GM12875 (cell line): ENCODE measurements around the gene RABL2A.
"Not testable (repeated sequence)": the region's sequence is repeated elsewhere in the genome, so short reads cannot be mapped to it uniquely, and the experiment has no call there.

Experiments
- H3K4me3 ChIP-seq: one replicate; pipeline ENCODE4 v1.5.1; 2011; ENCODE audit warnings: low read depth, low read length, control low read depth
- CTCF ChIP-seq: IDR thresholded peaks from 2 replicates; pipeline ENCODE4 v1.5.1; 2011; ENCODE audit warnings: low read depth, mild to moderate bottlenecking, control low read depth, inconsistent platforms, low read length, moderate library complexity, borderline replicate concordance; ENCODE audit not compliant: insufficient read depth

Gene RABL2A

DNA sequence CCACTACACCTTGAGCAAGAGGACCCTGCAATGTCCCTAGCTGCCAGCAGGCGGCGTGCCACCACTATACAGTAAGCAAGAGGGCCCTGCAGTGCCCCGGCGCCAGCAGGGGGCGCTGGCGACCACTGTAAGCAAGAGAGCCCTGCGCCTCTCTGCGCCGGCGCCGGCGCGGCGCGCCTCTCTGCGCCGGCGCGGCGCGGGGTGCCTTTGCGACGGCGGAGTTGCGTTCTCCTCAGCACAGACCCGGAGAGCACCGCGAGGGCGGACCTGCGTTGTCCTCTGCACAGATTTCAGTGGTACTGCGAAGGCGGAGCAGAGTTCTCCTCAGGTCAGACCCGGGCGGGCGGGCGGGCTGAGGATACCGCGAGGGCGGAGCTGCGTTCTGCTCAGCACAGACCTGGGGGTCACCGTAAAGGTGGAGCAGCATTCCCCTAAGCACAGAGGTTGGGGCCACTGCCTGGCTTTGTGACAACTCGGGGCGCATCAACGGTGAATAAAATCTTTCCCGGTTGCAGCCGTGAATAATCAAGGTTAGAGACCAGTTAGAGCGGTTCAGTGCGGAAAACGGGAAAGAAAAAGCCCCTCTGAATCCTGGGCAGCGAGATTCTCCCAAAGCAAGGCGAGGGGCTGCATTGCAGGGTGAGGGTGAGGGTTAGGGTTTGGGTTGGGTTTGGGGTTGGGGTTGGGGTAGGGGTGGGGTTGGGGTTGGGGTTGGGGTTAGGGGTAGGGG, 24.9 kb upstream of the RABL2A start:
- TF ChIP-seq CTCF = peak; percentile 79
- H3K4me3 ChIP-seq = peak overlapping the region; percentile 66

DNA sequence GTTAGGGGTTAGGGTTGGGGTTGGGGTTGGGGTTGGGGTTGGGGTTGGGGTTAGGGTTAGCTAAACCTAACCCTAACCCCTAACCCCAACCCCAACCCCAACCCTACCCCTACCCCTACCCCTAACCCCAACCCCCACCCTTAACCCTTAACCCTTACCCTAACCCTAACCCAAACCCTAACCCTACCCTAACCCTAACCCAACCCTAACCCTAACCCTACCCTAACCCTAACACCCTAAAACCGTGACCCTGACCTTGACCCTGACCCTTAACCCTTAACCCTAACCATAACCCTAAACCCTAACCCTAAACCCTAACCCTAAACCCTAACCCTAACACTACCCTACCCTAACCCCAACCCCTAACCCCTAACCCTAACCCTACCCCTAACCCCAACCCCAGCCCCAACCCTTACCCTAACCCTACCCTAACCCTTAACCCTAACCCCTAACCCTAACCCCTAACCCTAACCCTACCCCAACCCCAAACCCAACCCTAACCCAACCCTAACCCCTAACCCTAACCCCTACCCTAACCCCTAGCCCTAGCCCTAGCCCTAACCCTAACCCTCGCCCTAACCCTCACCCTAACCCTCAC, 24.1 kb upstream of the RABL2A start:
- peak overlapping the region; percentile 52 for H3K4me3 ChIP-seq

DNA sequence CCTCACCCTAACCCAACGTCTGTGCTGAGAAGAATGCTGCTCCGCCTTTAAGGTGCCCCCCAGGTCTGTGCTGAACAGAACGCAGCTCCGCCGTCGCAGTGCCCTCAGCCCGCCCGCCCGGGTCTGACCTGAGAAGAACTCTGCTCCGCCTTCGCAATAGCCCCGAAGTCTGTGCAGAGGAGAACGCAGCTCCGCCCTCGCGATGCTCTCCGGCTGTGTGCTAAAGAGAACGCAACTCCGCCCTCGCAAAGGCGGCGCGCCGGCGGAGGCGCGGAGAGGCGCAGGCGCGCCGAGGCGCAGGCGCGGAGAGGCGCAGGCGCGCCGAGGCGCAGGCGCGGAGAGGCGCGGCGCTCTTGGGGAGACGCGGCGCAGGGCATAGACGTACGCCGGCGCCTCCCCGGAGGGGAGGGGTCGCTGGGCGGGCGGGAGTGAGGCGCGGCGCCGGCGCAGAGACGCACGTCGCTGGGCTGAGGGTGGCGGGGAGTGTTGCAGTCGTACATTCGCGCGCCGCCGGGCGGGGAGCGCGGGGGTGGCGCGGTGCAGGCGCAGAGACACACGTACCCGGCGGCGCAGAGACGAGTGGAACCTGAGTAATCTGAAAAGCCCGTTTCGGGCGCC, 23.5 kb upstream of the RABL2A start:
- H3K4me3 ChIP-seq = peak overlapping the region; percentile 66

More for the DNA sequence above, 24.1 kb upstream of the RABL2A start:
- no peak for TF ChIP-seq CTCF

- H3K4me3 ChIP-seq = peak overlapping the region; percentile 66
- TF ChIP-seq CTCF = peak; percentile 97
These were observed 23.0 kb upstream of the RABL2A start for GRCh38 chr2:113604085-113604477.

DNA sequence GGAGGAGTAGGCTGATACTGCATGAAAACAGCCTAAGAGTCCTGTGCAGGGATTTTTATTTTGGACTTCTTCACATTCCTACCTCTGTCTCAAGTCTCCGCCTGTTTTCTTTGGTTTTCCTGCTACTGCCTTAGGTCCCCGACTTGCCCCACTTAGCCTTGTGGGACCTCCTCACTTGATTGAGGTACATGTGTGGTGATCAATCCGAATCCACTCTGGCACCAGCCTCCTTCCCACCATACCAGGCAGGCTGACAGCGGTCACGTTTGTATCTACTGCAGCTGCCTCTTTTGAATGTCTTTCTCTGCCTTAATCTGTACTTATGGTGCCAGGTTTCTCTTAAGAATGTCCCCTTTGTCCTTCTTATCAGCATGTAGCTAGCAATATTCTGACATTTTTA, 22.4 kb upstream of the RABL2A start:
- not testable (repeated sequence) for H3K4me3 ChIP-seq

GRCh38 chr2:113606036-113606435, 21.0 kb upstream of the RABL2A start:
- not testable (repeated sequence) for H3K4me3 ChIP-seq

DNA sequence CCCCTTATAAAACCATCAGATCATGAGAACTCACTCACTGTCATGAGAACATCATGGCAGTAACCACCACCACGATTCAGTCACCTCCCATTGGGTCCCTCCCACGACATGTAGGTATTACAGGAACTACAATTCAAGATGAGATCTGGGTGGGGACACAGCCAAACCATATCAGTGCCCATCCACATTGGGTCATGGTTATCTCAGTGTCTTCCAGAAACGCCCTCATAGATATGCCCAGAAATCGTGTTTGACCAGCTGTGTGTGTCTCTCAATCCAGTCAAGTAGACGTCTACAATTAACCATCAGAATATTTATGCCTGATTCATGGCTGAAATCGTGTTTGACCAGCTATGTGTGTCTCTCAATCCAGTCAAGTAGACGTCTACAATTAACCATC, 17.2 kb upstream of the RABL2A start:
- H3K4me3 ChIP-seq = not testable (repeated sequence)

GRCh38 chr2:113621002-113621401, 6.1 kb upstream of the RABL2A start:
- H3K4me3 ChIP-seq = not testable (repeated sequence)

- not testable (repeated sequence) for H3K4me3 ChIP-seq
These were observed 1.2 kb upstream of the RABL2A start for GRCh38 chr2:113625906-113626305.

GRCh38 chr2:113632849-113633345, 5.8 kb downstream of the RABL2A start:
- not testable (repeated sequence) for H3K4me3 ChIP-seq

- H3K4me3 ChIP-seq = not testable (repeated sequence)
These were observed 8.3 kb downstream of the RABL2A start for GRCh38 chr2:113635358-113635757.

DNA sequence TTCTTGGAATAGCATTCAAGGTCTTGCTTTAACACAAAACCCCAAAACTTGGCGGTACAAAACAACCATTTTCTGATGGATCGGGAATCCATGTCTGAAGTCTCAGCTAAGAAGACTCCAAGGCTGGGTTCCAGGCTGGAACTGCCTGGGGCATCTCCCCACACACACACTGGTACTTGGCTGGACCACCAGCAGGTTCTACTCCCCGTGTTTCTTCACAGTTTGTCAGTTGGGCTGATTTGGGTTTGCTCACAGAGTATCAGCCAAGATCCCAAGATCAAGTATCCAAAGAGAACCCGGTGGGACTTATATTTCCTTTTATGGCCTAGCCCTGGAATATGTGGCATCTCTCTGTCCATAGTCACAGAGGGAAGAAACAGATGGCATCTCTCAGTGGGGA, 9.2 kb downstream of the RABL2A start:
- H3K4me3 ChIP-seq = not testable (repeated sequence)

- H3K4me3 ChIP-seq = not testable (repeated sequence)
These were observed 11.0 kb downstream of the RABL2A start for GRCh38 chr2:113638084-113638483.

DNA sequence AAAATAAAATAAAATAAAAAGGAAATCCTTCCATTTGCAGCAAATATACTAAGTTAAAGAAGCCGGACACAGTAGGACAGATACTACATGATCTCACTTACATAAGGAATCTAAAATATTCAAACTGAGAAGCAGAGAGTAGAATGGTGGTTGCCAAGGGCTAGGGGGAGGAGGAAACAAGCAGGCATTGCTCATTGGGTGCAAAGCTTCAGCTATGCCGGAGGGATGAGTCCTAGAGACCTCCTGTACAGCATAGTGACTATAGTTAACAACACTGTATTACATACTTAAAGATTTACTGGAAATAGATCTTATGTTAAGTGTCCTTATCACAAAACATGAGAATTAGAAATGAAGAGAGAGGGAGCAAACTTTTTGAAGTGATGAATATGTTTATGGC, 19.2 kb downstream of the RABL2A start:
- not testable (repeated sequence) for H3K4me3 ChIP-seq

GRCh38 chr2:113650834-113651815, 24.1 kb downstream of the RABL2A start:
- not testable (repeated sequence) for H3K4me3 ChIP-seq

DNA sequence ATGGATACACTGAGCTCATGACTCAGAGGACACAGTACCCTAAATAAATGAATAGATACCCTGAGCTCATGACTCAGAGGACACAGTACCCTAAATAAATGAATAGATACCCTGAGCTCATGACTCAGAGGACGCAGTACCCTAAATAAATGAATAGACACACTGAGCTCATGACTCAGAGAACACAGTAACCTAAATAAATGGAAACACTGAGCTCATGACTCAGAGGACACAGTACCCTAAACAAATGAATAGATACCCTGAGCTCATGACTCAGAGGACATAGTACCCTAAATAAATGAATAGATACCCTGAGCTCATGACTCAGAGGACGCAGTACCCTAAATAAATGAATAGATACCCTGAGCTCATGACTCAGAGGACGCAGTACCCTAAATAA, 25.5 kb downstream of the RABL2A start:
- not testable (repeated sequence) for H3K4me3 ChIP-seq
